Ascending aorta (tissue), 2 donors: Measurements from ENCODE around the gene GRIP2. TPM values are rescaled to one million over a fixed set of nuclear protein-coding genes. Genes with fewer than 3 reads are reported as not detected.

Experiments used
- DNase-seq, 2 donors: peaks; one replicate each; pipeline ENCODE4 v3.0.0-alpha.2; 2019; ENCODE audit warnings: low spot score in 2 of 2
- H3K27ac ChIP-seq, 2 donors: fragments of 200-600 bp; sonication (generic); one replicate each; pipeline ENCODE4 v1.5.1; 2016 to 2017; ENCODE audit warnings: mild to moderate bottlenecking in 1 of 2
- H3K27me3 ChIP-seq: fragments of 200-600 bp; sonication (generic); one replicate; pipeline ENCODE4 v1.5.1; 2017
- H3K36me3 ChIP-seq, 2 donors: fragments of 200-600 bp; sonication (generic); one replicate each; pipeline ENCODE4 v1.5.1; 2016
- H3K4me1 ChIP-seq, 2 donors: fragments of 200-600 bp; sonication (generic); one replicate each; pipeline ENCODE4 v1.5.1; 2016 to 2017; ENCODE audit warnings: mild to moderate bottlenecking in 1 of 2
- H3K4me3 ChIP-seq, 2 donors: fragments of 200-600 bp; sonication (generic); one replicate each; pipeline ENCODE4 v1.5.1; 2016 to 2017; ENCODE audit warnings: mild to moderate bottlenecking in 1 of 2
- H3K9me3 ChIP-seq, 2 donors: fragments of 200-600 bp; sonication (generic); one replicate each; pipeline ENCODE4 v1.5.1; 2016
- intact Hi-C: fragments of 100-400 bp; cut with DNase I; formaldehyde crosslinking; loops from one replicate; pipeline ENCODE4 v1.15.1; 2023
- total RNA-seq: library from RNA; depleted of rRNA; stranded (reverse); fragments of >200 nt; gene quantifications from one replicate; pipeline ENCODE4 v1.1.0, GENCODE V29; 2016
- TF ChIP-seq, protein P1 (sequence below), 3 experiments: fragments of 200-600 bp in 2 of 3; fragments of 450-650 bp in 1 of 3; sonication (generic) in 2 of 3; IDR thresholded peaks; one replicate each; pipeline ENCODE4 v1.5.1; 2016 to 2019; ENCODE audit warnings: antibody characterized with exemption in 3 of 3, mild to moderate bottlenecking in 1 of 3, moderate library complexity in 1 of 3

The GRIP2 gene
- total RNA-seq, 1 donor from 2014 or later = 0.21 TPM

DNA sequence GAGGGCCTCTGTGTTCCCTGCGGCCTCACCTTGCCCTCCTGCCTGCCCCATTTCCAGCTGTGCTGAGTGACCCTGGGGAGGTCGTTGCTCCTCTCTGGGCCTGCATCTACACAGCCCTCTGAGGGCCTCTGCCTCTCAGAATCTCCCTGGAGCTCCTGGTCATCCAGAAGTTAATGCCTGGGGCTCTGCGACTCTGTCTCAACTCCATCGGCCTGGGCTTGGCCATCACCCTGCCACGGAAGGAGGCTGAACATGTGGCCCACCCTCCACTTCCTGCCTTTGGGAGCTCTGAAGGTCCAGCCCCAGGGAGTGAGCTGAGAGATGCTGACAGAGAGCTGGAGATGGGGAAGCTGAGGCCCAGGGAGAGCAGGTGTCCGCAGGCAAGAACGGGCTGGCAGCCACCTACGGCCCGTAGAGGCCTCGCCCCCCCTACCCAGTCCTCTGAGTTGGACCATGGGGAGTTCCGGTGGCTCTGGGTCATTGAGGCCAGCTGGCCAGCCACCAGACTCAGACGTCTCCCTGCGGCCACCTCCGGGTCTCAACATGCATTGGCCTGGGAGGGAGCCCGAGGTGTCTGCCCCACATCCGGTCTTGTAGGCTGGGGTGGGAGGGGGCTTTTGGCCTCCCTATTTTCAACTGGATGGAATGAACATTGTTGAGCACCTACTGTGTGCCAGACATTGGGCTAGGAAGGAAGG lies 34.2 kb downstream of the GRIP2 start:
- no peaks in the 10 kb centered on the region for H3K27me3 ChIP-seq
- H3K4me3 ChIP-seq = no peak overlapping the region
- no peak overlapping the region for H3K27ac ChIP-seq
- peak in 1 of 2 donors; percentile 54 for DNase-seq
- H3K4me1 ChIP-seq = no peaks in the 10 kb centered on the region
- H3K36me3 ChIP-seq = peaks cover 0 to 5% of the 10 kb centered on the region in 2 donors
- TF ChIP-seq, protein P1, sequence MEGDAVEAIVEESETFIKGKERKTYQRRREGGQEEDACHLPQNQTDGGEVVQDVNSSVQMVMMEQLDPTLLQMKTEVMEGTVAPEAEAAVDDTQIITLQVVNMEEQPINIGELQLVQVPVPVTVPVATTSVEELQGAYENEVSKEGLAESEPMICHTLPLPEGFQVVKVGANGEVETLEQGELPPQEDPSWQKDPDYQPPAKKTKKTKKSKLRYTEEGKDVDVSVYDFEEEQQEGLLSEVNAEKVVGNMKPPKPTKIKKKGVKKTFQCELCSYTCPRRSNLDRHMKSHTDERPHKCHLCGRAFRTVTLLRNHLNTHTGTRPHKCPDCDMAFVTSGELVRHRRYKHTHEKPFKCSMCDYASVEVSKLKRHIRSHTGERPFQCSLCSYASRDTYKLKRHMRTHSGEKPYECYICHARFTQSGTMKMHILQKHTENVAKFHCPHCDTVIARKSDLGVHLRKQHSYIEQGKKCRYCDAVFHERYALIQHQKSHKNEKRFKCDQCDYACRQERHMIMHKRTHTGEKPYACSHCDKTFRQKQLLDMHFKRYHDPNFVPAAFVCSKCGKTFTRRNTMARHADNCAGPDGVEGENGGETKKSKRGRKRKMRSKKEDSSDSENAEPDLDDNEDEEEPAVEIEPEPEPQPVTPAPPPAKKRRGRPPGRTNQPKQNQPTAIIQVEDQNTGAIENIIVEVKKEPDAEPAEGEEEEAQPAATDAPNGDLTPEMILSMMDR (IDR thresholded peaks at IDR 0.05) = no peak
- peaks cover 0 to 11% of the 10 kb centered on the region in 2 donors for H3K9me3 ChIP-seq
- intact Hi-C loops = loop anchor here (5.0 kb wide), 1 partner anchor 416 kb away; no protein-coding TSS in a partner anchor

DNA sequence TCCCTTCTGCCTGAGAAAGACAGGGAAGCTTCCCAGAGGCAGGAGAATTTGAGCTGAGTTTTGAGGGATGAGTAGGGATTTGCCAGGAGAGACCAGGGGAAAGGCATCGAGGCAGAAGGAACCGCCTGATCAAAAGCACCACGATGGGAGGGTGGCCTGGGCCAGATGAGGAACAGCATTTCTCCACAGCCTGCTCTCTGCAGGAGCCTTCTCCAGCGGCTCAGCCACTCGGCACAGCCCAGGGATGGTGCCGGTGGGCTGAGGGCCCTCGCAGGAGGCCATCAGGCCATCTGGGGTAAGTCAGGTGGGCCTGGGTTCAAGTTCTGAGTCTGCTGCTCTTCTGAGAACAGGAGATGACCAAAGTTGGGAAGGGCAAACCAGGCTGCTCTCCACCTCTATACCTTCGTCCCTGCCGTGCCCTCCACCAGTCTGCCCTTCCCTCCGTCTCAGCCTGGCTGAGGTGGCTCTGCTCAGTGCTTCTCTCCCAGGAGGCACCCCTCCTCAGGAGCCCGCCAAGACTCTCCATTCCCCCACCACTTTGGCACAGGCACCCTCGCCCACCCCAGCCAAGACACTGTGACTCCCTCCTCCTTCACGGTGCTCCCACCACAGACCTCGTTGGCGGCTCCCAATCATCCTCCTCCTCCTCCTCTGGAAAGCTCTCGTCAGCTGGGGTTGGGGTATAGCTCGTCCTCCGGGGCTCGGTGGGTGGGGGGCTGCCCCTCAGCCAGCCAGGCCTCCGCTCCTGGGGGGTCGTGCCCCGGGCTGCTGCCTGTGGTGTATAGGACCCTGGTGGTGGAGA lies 34.9 kb downstream of the GRIP2 start:
- Histone ChIP-seq H3K9me3 (peaks cover 0 to 18% of the 10 kb centered on the region in 2 donors), H3K36me3 (peaks cover 0 to 5% of the 10 kb centered on the region in 2 donors), H3K4me1 (no peaks in the 10 kb centered on the region), H3K27me3 (no peaks in the 10 kb centered on the region), H3K27ac (no peak overlapping the region), H3K4me3 (no peak overlapping the region)
- DNase-seq = no peak
- TF ChIP-seq, protein P1 (IDR thresholded peaks at IDR 0.05) = no peak
- intact Hi-C loops = loop anchor here (5.0 kb wide), 1 partner anchor 417 kb away; no protein-coding TSS in a partner anchor

DNA sequence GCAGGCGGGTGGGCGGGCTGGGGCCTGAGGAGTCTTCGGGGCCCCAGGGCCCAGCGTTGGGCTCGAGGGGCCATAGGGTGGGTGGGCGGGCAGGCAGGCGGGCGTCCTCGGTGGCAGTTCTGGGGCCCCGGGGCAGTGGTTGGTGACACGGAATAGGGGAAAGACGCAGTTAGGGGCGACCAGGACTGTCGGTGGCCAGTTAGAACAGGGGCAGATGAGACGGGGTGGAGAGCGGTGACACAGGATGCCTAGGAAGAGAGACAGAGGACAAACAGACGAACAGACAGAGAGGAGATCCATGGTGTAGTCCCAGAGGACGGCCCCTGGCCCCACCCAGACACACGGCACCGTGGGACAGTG lies 36.5 kb downstream of the GRIP2 start:
- intact Hi-C loops = no loop called here

DNA sequence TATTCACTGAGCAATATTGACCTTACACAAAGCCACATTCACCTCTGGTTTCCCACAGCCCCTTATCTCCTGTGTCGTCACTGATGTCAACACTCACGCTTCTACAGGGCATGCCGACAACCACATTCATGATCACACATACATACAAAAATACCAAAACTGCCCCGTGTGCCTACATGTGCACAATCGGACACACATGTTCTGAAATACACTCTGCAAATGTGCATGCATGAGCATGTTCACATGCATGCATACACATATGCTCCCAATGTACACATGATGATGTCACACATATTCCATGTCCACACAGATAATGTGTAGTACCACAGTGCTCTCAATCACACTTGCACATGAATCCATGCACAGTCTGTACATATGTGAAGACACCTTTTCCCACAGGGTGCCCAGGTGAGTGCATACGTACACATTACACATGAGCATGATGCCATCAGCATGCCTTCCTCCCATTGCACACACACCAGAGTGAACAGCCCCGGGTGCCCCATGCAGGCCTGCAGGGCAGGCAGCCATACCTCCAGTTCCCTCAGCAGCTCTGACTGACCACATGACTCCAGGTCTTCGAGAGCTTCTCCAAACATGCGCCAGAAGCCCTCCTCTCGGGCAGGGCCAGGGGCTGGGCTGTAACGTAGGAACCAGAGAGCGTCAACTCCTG lies 37.0 kb downstream of the GRIP2 start:
- no peak overlapping the region for H3K27ac ChIP-seq
- peaks cover 0 to 22% of the 10 kb centered on the region in 2 donors for H3K9me3 ChIP-seq
- TF ChIP-seq, protein P1 (IDR thresholded peaks at IDR 0.05) = no peak
- no peaks in the 10 kb centered on the region for H3K27me3 ChIP-seq
- DNase-seq = no peak
- H3K4me1 ChIP-seq = no peaks in the 10 kb centered on the region
- H3K36me3 ChIP-seq = peaks cover 0 to 5% of the 10 kb centered on the region in 2 donors
- no peak overlapping the region for H3K4me3 ChIP-seq
- intact Hi-C loops = no loop called here

More for the DNA sequence above, 36.5 kb downstream of the GRIP2 start:
- Histone ChIP-seq H3K4me3 (no peak overlapping the region), H3K9me3 (peaks cover 0 to 22% of the 10 kb centered on the region in 2 donors), H3K36me3 (peaks cover 0 to 5% of the 10 kb centered on the region in 2 donors), H3K4me1 (no peaks in the 10 kb centered on the region), H3K27ac (no peak overlapping the region), H3K27me3 (no peaks in the 10 kb centered on the region)
- TF ChIP-seq, protein P1 (IDR thresholded peaks at IDR 0.05) = no peak
- DNase-seq = no peak

DNA sequence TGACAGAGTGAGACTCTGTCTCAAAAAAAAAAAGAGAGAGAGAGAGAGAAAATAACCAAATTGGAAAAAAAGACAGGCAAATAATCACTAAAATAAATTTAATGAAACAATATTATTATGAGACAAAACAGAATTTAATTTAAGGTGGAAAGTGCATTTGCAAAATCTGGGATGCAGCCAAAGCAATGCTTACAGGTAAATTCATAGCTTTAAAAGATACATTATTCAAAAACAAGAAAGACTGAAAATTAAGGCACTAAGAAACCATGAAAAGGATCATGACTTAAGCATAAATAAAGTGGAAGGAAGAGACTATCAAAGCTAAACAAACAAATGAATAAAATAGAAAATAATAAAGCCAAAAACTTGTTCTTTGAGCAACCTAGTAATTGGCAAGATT lies 37.7 kb downstream of the GRIP2 start:
- Histone ChIP-seq H3K27ac (no peak overlapping the region), H3K9me3 (peaks cover 0 to 22% of the 10 kb centered on the region in 2 donors), H3K4me1 (no peaks in the 10 kb centered on the region), H3K4me3 (no peak overlapping the region), H3K36me3 (peaks cover 0 to 5% of the 10 kb centered on the region in 2 donors), H3K27me3 (no peaks in the 10 kb centered on the region)
- no peak for DNase-seq
- intact Hi-C loops = no loop called here
- TF ChIP-seq, protein P1 (IDR thresholded peaks at IDR 0.05) = no peak
